LNCAP (cell line): Measurements from ENCODE around the gene FAM24A.

Experiments
- TF ChIP-seq, protein P1 (sequence below): fragments of 450-650 bp; IDR thresholded peaks from 2 replicates; pipeline ENCODE4 v1.5.1; 2017; ENCODE audit warnings: mild to moderate bottlenecking

Gene FAM24A

GRCh38 chr10:122915700-122916099, 5.3 kb downstream of the FAM24A start:
- TF ChIP-seq, protein P1, sequence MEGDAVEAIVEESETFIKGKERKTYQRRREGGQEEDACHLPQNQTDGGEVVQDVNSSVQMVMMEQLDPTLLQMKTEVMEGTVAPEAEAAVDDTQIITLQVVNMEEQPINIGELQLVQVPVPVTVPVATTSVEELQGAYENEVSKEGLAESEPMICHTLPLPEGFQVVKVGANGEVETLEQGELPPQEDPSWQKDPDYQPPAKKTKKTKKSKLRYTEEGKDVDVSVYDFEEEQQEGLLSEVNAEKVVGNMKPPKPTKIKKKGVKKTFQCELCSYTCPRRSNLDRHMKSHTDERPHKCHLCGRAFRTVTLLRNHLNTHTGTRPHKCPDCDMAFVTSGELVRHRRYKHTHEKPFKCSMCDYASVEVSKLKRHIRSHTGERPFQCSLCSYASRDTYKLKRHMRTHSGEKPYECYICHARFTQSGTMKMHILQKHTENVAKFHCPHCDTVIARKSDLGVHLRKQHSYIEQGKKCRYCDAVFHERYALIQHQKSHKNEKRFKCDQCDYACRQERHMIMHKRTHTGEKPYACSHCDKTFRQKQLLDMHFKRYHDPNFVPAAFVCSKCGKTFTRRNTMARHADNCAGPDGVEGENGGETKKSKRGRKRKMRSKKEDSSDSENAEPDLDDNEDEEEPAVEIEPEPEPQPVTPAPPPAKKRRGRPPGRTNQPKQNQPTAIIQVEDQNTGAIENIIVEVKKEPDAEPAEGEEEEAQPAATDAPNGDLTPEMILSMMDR = no peak

DNA sequence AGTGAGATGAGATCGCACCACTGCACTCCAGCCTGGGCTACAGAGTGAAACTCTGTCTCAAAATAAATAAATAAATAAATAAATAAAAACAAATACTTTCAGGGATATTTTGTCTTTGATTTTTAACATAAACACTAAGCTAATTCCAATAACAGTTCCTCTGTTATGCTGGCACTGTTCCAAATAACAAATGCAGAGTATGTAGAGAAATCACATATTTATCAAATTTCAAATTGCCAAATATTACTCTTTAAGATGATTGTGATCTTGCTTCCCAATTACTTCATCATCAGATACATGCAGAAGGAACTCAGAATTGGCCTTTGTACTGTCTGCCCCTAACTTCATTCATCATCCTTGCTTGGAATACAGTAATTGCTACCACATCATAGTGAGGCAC, 19.7 kb downstream of the FAM24A start:
- TF ChIP-seq, protein P1 = no peak

DNA sequence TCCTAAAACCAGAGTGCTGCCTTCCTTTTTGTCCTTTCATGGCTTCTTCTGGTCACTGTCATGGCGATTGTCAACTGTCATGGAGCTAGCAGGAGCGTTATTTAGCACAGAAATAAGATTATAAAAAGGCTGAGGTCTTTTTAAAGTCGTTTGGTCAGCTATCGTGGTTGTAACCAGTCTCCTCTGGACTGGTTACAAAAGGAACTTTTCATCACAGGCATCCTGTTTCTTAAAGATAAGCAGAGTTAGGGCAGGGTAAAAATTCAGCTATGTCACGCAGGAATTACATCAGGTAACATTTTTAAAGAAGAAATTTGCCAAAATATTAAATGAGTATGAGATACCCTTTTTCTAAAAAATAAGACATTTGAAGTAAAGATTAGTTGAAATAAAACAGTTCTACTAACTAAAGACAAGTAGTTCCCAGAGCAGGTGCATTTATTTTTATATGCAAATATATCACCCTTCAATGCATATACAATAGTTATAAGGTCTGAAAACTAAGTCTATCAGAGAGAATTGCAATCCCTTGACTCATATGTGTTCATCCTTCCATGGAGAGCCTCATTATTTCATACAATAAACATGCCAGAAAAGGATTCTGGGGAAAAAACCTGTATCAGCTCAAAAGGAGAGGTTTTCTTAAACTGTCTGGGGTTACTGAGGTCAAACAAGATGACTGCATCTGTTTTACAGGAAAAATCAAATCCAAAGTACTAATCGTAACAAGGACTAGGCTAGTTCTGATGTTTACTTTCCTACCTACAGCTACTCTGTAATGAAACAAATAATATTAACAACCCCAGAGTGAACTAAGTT, 20.9 kb downstream of the FAM24A start:
- TF ChIP-seq, protein P1 = no peak

- TF ChIP-seq, protein P1 = no peak
Observed at GRCh38 chr10:122939133-122939855, 28.9 kb downstream of the FAM24A start.

GRCh38 chr10:122939856-122940543, 29.6 kb downstream of the FAM24A start:
- TF ChIP-seq, protein P1 = no peak

DNA sequence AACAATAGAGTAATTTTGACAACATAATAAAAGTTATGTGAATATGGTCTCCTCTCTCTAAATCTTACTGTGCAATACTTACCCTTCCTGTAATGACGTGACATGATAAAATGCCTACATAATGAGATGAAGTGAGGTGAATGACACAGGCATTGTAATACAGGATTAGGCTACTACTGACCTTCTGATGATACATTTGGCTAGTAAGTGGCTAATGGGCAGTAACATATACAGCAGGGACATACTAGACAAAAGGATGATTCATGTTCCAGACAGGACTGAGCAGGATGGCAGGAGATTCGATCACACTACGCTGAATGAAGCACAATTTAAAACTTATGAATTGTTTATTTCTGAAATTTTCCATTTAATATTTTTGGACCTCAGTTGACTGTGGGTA, 38.9 kb downstream of the FAM24A start:
- TF ChIP-seq, protein P1 = no peak

- TF ChIP-seq, protein P1 = no peak
Observed at GRCh38 chr10:122953902-122954730, 43.7 kb downstream of the FAM24A start, which contains the start of gene C10orf88. Gene C10orf88, minus strand, starts transcription at chr10:122954227. Its CDS starts 49 bp downstream, at chr10:122954178.
